GM23338 (cell line): ENCODE data around the gene FNDC11. TPM values are rescaled to one million over a fixed set of nuclear protein-coding genes. Genes with fewer than 3 reads are reported as not detected.

Source experiments
- ATAC-seq: fragments of 200-7000 bp; cut with Tn5 transposase; 3 replicates; pipeline ENCODE4 v1.9.1; 2020
- DNase-seq: peaks from one replicate; pipeline ENCODE4 v3.0.0-alpha.2; 2015; ENCODE audit warnings: low spot score
- H2AFZ ChIP-seq: fragments of 200-600 bp; sonication (generic); 2 replicates; pipeline ENCODE4 v1.8.0; 2016; ENCODE audit warnings: antibody characterized with exemption, mild to moderate bottlenecking, moderate library complexity
- H3F3A ChIP-seq: fragments of 200-600 bp; sonication (generic); replicated peaks from 2 replicates; pipeline ENCODE4 v1.8.0; 2017; ENCODE audit warnings: antibody characterized with exemption, mixed run types, low read depth
- H3K27ac ChIP-seq: fragments of 200-600 bp; sonication (generic); 2 replicates; pipeline ENCODE4 v1.6.1; 2016; ENCODE audit warnings: low read depth
- H3K27me3 ChIP-seq: fragments of 200-600 bp; sonication (generic); 2 replicates; pipeline ENCODE4 v1.8.0; 2016; ENCODE audit warnings: mild to moderate bottlenecking, mixed run types, moderate library complexity; ENCODE audit not compliant: insufficient read depth
- H3K36me3 ChIP-seq: fragments of 200-600 bp; sonication (generic); 2 replicates; pipeline ENCODE4 v1.8.0; 2016; ENCODE audit warnings: mild to moderate bottlenecking; ENCODE audit not compliant: insufficient read depth
- H3K4me1 ChIP-seq: fragments of 200-600 bp; sonication (generic); 2 replicates; pipeline ENCODE4 v1.8.0; 2016; ENCODE audit warnings: mild to moderate bottlenecking, moderate library complexity; ENCODE audit not compliant: insufficient read depth
- H3K4me2 ChIP-seq: fragments of 200-600 bp; sonication (generic); 2 replicates; pipeline ENCODE4 v1.7.1; 2017; ENCODE audit warnings: mixed run types
- H3K4me3 ChIP-seq: fragments of 200-600 bp; sonication (generic); 2 replicates; pipeline ENCODE4 v1.6.1; 2016; ENCODE audit warnings: mixed run types
- H3K79me2 ChIP-seq: fragments of 200-600 bp; sonication (generic); replicated peaks from 2 replicates; pipeline ENCODE4 v1.8.0; 2017; ENCODE audit warnings: mild to moderate bottlenecking; ENCODE audit not compliant: insufficient read depth
- H3K9me2 ChIP-seq: fragments of 200-600 bp; sonication (generic); 2 replicates; pipeline ENCODE4 v1.8.0; 2017; ENCODE audit not compliant: insufficient read depth
- H4K20me1 ChIP-seq: fragments of 200-600 bp; sonication (generic); replicated peaks from 2 replicates; pipeline ENCODE4 v1.8.0; 2017; ENCODE audit warnings: mild to moderate bottlenecking; ENCODE audit not compliant: insufficient read depth
- H3K27ac Mint-ChIP-seq: 2 replicates; pipeline ENCODE4 v1.8.0; 2020; ENCODE audit warnings: inconsistent platforms, mild to moderate bottlenecking, moderate library complexity, mixed read lengths
- H3K27me3 Mint-ChIP-seq: 3 replicates; pipeline ENCODE4 v1.8.0; 2022; ENCODE audit warnings: low read depth, mild to moderate bottlenecking, moderate library complexity, mixed read lengths, inconsistent platforms; ENCODE audit not compliant: insufficient read depth, poor library complexity
- H3K36me3 Mint-ChIP-seq: 3 replicates; pipeline ENCODE4 v1.8.0; 2021; ENCODE audit warnings: low read depth, mild to moderate bottlenecking, inconsistent platforms, moderate library complexity, mixed read lengths
- H3K4me1 Mint-ChIP-seq: 3 replicates; pipeline ENCODE4 v1.8.0; 2020; ENCODE audit warnings: mild to moderate bottlenecking, inconsistent platforms, mixed read lengths
- H3K4me3 Mint-ChIP-seq: 3 replicates; pipeline ENCODE4 v1.8.0; 2021; ENCODE audit warnings: moderate library complexity, mild to moderate bottlenecking, inconsistent platforms, mixed read lengths
- H3K9me3 Mint-ChIP-seq: 3 replicates; pipeline ENCODE4 v1.8.0; 2020; ENCODE audit warnings: moderate library complexity, mild to moderate bottlenecking, inconsistent platforms, mixed read lengths
- CREB1 ChIP-seq: fragments of 250-450 bp; sonication (Bioruptor Pico); IDR thresholded peaks from 2 replicates; pipeline ENCODE4 v1.5.0; 2020; ENCODE audit warnings: low read depth, mild to moderate bottlenecking, moderate library complexity
- CTCF ChIP-seq, 2 experiments: fragments of 200-600 bp in 1 of 2; sonication (generic) in 1 of 2; conservative IDR thresholded peaks; 2 replicates each; pipeline versions ENCODE4 v1.5.1 to v1.6.1; 2016 to 2017; ENCODE audit warnings: antibody characterized with exemption in 2 of 2, low read depth in 2 of 2, mild to moderate bottlenecking in 2 of 2, moderate library complexity in 1 of 2
- EZH2phosphoT487 ChIP-seq: fragments of 200-600 bp; sonication (generic); IDR thresholded peaks from one replicate; pipeline ENCODE4 v1.8.1; 2018; ENCODE audit warnings: antibody characterized with exemption; ENCODE audit not compliant: unreplicated experiment
- NANOG ChIP-seq: IDR thresholded peaks from 2 replicates; pipeline ENCODE4 v1.6.1; 2016; ENCODE audit warnings: antibody characterized with exemption, borderline replicate concordance
- REST ChIP-seq: IDR thresholded peaks from one replicate; pipeline ENCODE4 v1.6.1; 2018; ENCODE audit warnings: antibody characterized with exemption; ENCODE audit not compliant: unreplicated experiment
- STAT1 ChIP-seq: IDR thresholded peaks from one replicate; pipeline ENCODE4 v1.6.1; 2016; ENCODE audit warnings: antibody characterized with exemption; ENCODE audit not compliant: unreplicated experiment
- ZNF331 ChIP-seq: fragments of 250-450 bp; sonication (Bioruptor Pico); IDR thresholded peaks from 2 replicates; pipeline ENCODE4 v1.5.0; 2020; ENCODE audit warnings: low read depth, mild to moderate bottlenecking, moderate library complexity
- ZNF462 ChIP-seq: fragments of 250-450 bp; sonication (Bioruptor Pico); IDR thresholded peaks from 2 replicates; pipeline ENCODE4 v1.5.0; 2020; ENCODE audit warnings: mild to moderate bottlenecking, moderate library complexity
- polyA plus RNA-seq: library from polyadenylated mRNA; unstranded; fragments of >200 nt; fragmentation: Nextera tagmentation; extraction: Ambion mirVana; gene quantifications from 2 replicates; pipeline ENCODE4 v1.2.1, GENCODE V29; 2016
- total RNA-seq: library from RNA; depleted of rRNA; stranded (reverse); fragments of >200 nt; shearing (Covaris generic); gene quantifications from 2 replicates; pipeline ENCODE4 v1.2.3, GENCODE V29; 2014

FNDC11 gene
- total and polyA plus RNA-seq, 2 experiments from 2014 or later = 3.4 to 5.3 TPM

GRCh38 chr20:63565699-63566335, 11.9 kb downstream of the FNDC11 start:
- Histone ChIP-seq H3K79me2 (no peaks in the 10 kb centered on the region), H2AFZ (no peak overlapping the region), H3K9me2 (no peaks in the 10 kb centered on the region), H3K4me2 (no peak overlapping the region), H3K36me3 (no peaks in the 10 kb centered on the region), H3K27ac (no peak overlapping the region), H3K4me3 (no peak overlapping the region), H3F3A (no peaks in the 10 kb centered on the region), H3K27me3 (no peaks in the 10 kb centered on the region), H4K20me1 (no peaks in the 10 kb centered on the region), H3K4me1 (no peaks in the 10 kb centered on the region)
- no peaks in the 10 kb centered on the region for H3K27me3 Mint-ChIP-seq
- no peak for DNase-seq
- ATAC-seq = no peak
- TF ChIP-seq ZNF331 (no peak), REST (no peak), EZH2phosphoT487 (no peak), NANOG (no peak), ZNF462 (CRISPR knock-in tag) (no peak), CTCF (conservative IDR thresholded peaks at IDR 0.05; ENCODE audit: low read depth in 2 of 2) (no peak), STAT1 (no peak), CREB1 (no peak)
- no peaks in the 10 kb centered on the region for H3K9me3 Mint-ChIP-seq
- H3K4me1 Mint-ChIP-seq = no peaks in the 10 kb centered on the region
- H3K36me3 Mint-ChIP-seq = no peaks in the 10 kb centered on the region
- no peak overlapping the region for H3K4me3 Mint-ChIP-seq
- H3K27ac Mint-ChIP-seq = no peak overlapping the region
